ENCODE measurements around the gene PACRG. TPM values are rescaled to one million over a fixed set of nuclear protein-coding genes. Genes with fewer than 3 reads are reported as not detected.

The PACRG gene
- total and polyA plus RNA-seq, 2 of the 8 experiments (the other 6 are each of a cell fraction or from before 2014, with no cell fraction given) = 0.44 to 0.54 TPM

- TF ChIP-seq TAF7 (optimal IDR thresholded peaks at IDR 0.05; ENCODE audit: borderline replicate concordance, low read depth, low read length) (no peak), YY1 (IDR thresholded peaks at IDR 0.05; ENCODE audit: low read depth, low read length) (no peak), ATF3 (IDR thresholded peaks at IDR 0.05; ENCODE audit: insufficient read depth, low read depth, low read length) (no peak)
These were observed 435.1 kb downstream of the PACRG start (continued) for GRCh38 chr6:163162874-163163213.
